Left ventricle myocardium inferior (tissue), 1 donor: ENCODE results near the gene GRIK3. TPM values are rescaled to one million over a fixed set of nuclear protein-coding genes. Genes with fewer than 3 reads are reported as not detected.
"Not testable (repeated sequence)": the region's sequence is repeated elsewhere in the genome, so short reads cannot be mapped to it uniquely, and the experiment has no call there.

Experiments used
- DNase-seq: peaks from one replicate; pipeline ENCODE4 v3.0.0-alpha.2; 2020
- H3K27ac ChIP-seq: fragments of 200-600 bp; replicated peaks from 2 replicates; pipeline ENCODE4 v1.8.0; 2021
- H3K27me3 ChIP-seq: fragments of 200-600 bp; 2 replicates; pipeline ENCODE4 v1.8.0; 2021; ENCODE audit warnings: low read depth
- H3K36me3 ChIP-seq: fragments of 200-600 bp; 2 replicates; pipeline ENCODE4 v1.8.0; 2021
- H3K4me1 ChIP-seq: fragments of 200-600 bp; 2 replicates; pipeline ENCODE4 v1.8.0; 2021
- H3K4me3 ChIP-seq: fragments of 200-600 bp; 2 replicates; pipeline ENCODE4 v1.8.0; 2021; ENCODE audit warnings: mild to moderate bottlenecking, moderate library complexity
- H3K9me3 ChIP-seq: fragments of 200-600 bp; replicated peaks from 2 replicates; pipeline ENCODE4 v1.8.0; 2021
- intact Hi-C: fragments of 100-400 bp; cut with micrococcal nuclease; formaldehyde crosslinking; loops from one replicate; pipeline ENCODE4 v1.11.0; 2022
- long read RNA-seq: library from polyadenylated mRNA; unstranded; transcript quantifications from one replicate; pipeline ENCODE4 v2.0.0, GENCODE V29; 2021
- total RNA-seq: library from RNA; stranded (reverse); fragmentation: NEBNext Ultra II Directional; extraction: Animal tissue kit (Norgen Biotek cat#: 25700); gene quantifications from one replicate; pipeline ENCODE4 v1.2.1, GENCODE V29; 2021
- TF ChIP-seq, protein P1 (sequence below): fragments of 200-600 bp; IDR thresholded peaks from 2 replicates; pipeline ENCODE4 v1.8.0; 2021; ENCODE audit warnings: antibody characterized with exemption, mild to moderate bottlenecking, borderline replicate concordance
- donor health status: DM: no; HTN: yes; CAD: no; lungs with severe emphysema.

GRIK3 gene
- 0.55 TPM for total RNA-seq
- long read RNA-seq, partial matches to known transcripts = 0 of 1 reads
- long read RNA-seq, other reads (novel, unspliced or antisense) = 1 of 1 reads

DNA sequence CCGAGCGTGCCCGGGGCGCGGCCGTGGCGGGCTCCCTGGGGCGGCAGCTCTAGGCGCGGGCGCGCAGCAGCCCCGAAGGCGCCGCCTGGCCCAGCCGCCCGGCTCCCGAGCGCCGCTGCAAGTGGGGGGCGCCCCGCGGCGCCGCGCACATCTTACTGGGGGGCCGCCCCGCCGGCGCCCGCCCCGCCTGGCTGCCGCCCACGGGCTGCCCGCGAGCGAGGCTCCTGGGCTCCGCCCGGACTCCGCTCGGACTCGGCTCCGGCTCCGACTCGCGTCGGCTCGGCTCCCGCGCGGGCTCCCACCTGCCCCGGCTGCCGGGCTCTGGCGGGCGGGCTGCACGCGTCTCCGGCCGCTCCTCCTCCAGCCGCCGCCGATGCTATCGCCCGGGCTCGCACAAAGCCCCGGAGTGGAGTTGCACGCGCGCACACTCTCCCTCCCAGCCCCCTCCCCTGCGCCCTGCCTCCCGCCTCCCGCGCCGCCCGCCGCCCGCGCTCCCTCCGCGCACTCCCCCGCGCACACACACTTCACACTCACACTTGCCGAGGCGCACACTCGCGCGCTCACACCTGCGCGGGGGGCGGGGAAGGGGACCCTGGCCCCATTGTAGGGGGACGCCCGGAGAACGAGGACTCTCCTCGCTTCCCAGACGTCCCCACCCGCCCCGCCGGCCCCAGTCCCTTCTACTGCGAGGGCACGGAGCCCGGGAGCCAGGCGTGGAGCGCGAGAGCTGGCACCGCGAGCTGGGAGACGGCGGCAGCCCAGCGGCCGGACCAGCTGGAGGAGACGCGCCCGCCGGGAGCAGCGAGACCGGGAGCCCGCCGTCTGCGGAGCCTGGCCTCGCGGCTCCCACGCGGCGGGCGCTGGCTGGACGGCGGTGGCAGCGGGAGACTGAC is at the start of gene GRIK3:
Gene GRIK3 (minus strand): TSS at position 395 of the 893 bp plus-strand sequence. CDS start 407 bp downstream, outside the sequence.
- Histone ChIP-seq H3K4me1 (peaks cover 35% of the 10 kb centered on the region), H3K27ac (no peak within 1 kb of the TSS)

DNA sequence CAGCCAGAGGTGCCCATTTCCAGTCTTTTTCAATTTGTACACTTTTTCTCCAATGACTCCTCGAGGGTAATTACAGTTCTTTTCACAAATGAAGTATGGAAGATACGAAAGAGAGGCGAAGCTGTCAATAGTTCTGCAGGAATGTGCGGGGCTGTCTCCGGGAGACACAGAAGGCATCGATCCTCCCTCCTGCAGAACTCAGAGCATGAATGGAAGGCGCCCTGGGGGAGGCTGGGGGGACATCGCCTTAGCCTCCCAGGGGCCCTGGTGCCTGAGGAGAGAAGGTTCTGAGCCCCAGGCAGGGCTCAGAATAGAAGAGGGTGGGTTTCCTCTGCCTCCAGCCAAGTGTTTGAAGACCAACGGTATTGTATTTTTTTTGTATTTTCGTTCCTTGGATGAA is 49.7 kb upstream of the GRIK3 start:
- no peaks in the 10 kb centered on the region for H3K9me3 ChIP-seq
- no peaks in the 10 kb centered on the region for H3K4me1 ChIP-seq
- TF ChIP-seq, protein P1, sequence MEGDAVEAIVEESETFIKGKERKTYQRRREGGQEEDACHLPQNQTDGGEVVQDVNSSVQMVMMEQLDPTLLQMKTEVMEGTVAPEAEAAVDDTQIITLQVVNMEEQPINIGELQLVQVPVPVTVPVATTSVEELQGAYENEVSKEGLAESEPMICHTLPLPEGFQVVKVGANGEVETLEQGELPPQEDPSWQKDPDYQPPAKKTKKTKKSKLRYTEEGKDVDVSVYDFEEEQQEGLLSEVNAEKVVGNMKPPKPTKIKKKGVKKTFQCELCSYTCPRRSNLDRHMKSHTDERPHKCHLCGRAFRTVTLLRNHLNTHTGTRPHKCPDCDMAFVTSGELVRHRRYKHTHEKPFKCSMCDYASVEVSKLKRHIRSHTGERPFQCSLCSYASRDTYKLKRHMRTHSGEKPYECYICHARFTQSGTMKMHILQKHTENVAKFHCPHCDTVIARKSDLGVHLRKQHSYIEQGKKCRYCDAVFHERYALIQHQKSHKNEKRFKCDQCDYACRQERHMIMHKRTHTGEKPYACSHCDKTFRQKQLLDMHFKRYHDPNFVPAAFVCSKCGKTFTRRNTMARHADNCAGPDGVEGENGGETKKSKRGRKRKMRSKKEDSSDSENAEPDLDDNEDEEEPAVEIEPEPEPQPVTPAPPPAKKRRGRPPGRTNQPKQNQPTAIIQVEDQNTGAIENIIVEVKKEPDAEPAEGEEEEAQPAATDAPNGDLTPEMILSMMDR = no peak
- H3K27ac ChIP-seq = no peak overlapping the region
- peaks cover 53% of the 10 kb centered on the region for H3K27me3 ChIP-seq
- no peaks in the 10 kb centered on the region for H3K36me3 ChIP-seq
- no peak for DNase-seq
- intact Hi-C loops = no loop called here
- no peak overlapping the region for H3K4me3 ChIP-seq

More for the DNA sequence above, at the start of gene GRIK3:
- Histone ChIP-seq H3K4me3 (peak within 1 kb of the TSS; percentile 46), H3K27me3 (peaks cover 100% of the 10 kb centered on the region), H3K9me3 (no peaks in the 10 kb centered on the region), H3K36me3 (no peaks in the 10 kb centered on the region)
- DNase-seq = no peak
- TF ChIP-seq, protein P1 = no peak
- intact Hi-C loops = no loop called here

DNA sequence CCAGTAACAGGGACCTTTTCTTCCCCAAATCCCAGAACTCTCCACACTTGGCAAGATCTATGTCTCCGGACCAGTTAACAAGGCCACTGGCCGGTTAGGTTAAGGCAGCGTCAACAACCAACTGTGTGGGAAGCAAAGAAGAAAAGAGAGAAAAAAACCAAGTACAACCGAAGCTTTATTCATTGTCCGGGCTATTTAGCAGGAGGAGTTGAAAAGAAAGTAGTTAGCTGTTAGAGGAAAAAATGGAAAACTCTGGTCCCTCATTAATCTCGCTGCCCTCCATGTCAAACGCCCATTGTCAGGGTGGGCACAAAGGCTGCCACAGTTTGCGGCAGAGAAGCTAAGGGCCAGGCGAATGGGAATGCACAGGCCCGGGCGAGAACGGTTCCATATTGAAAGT is 49.3 kb upstream of the GRIK3 start:
- intact Hi-C loops = no loop called here
- TF ChIP-seq, protein P1 = no peak
- Histone ChIP-seq H3K4me3 (no peak overlapping the region), H3K36me3 (no peaks in the 10 kb centered on the region), H3K9me3 (no peaks in the 10 kb centered on the region), H3K4me1 (no peaks in the 10 kb centered on the region), H3K27ac (no peak overlapping the region), H3K27me3 (peaks cover 53% of the 10 kb centered on the region)
- no peak for DNase-seq

DNA sequence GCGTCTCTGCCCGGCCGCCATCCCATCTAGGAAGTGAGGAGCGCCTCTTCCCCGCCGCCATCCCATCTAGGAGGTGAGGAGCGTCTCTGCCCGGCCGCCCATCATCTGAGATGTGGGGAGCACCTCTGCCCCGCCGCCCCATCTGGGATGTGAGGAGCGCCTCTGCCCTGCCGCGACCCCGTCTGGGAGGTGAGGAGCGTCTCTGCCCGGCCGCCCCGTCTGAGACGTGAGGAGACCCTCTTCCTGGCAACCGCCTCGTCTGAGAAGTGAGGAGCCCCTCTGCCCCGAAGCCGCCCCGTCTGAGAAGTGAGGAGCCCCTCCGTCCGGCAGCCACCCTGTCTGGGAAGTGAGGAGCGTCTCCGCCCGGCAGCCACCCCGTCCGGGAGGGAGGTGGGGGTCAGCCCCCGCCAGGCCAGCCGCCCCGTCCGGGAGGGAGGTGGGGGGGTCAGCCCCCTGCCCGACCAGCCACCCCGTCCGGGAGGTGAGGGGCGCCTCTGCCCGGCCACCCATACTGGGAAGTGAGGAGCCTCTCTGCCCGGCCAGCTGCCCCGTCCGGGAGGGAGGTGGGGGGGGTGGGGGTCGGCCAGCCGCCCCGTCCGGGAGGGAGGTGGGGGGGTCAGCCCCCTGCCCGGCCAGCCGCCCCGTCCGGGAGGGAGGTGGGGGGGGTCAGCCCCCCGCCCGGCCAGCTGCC is 46.1 kb upstream of the GRIK3 start:
- H3K27me3 ChIP-seq = peaks cover 31% of the 10 kb centered on the region
- H3K27ac ChIP-seq, H3K4me3 ChIP-seq, intact Hi-C loops, H3K9me3 ChIP-seq, DNase-seq, H3K4me1 ChIP-seq, H3K36me3 ChIP-seq: not testable (repeated sequence)

DNA sequence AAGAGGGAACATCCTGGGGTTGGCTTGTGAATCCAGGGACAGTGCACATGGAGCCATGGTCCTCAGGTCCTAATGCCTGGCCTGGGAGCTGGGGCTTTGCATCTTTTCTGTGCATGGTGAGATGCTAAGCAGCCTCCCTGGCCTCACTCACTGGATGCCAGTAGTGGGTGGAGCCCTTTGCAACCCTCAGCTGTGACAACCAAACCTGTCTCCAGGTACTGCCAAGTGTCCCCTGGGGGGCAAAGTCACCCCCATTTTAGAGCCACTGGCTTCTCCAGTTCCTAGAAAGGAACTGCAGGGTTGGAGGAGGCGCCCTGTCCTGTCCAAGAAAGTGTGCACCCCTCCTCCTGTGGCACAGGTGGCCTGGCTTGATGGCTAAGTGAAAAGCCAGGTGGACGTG is 44.6 kb upstream of the GRIK3 start:
- intact Hi-C loops = no loop called here
- no peak for DNase-seq

More for the DNA sequence above, 44.6 kb upstream of the GRIK3 start:
- Histone ChIP-seq H3K36me3 (no peaks in the 10 kb centered on the region), H3K27me3 (peaks cover 32% of the 10 kb centered on the region), H3K4me1 (no peaks in the 10 kb centered on the region), H3K9me3 (no peaks in the 10 kb centered on the region), H3K4me3 (no peak overlapping the region), H3K27ac (no peak overlapping the region)
- TF ChIP-seq, protein P1 = no peak
